IMR-90 (cell line): ENCODE measurements around the gene DIPK1A. TPM values are rescaled to one million over a fixed set of nuclear protein-coding genes. Genes with fewer than 3 reads are reported as not detected.

Experiments
- ATAC-seq: fragments of 200-7000 bp; cut with Tn5 transposase; 2 replicates; pipeline ENCODE4 v1.9.1; 2020; ENCODE audit warnings: low read depth, mild to moderate bottlenecking, moderate library complexity
- BruUV-seq: library from RNA; stranded (reverse); fragments of 400-500 nt; replicated peaks from 2 replicates; lab custom pipeline; 2021; lab: Mats Ljungman, UMichigan
- CTCF ChIA-PET: fragments of 300-600 bp; formaldehyde crosslinking; extraction: SDS; loops from one replicate; lab custom pipeline; 2021; ENCODE audit warnings: antibody characterized with exemption; lab: Yijun Ruan, JAX
- POLR2A ChIA-PET: fragments of 300-600 bp; sonication (Branson Sonifier 250); formaldehyde crosslinking; loops from one replicate; lab custom pipeline; 2022; ENCODE audit warnings: antibody characterized with exemption; ENCODE audit not compliant: unreplicated experiment; lab: Charles Lee
- DNase-seq: peaks from one replicate; pipeline ENCODE4 v3.0.0; 2013
- H2AFZ ChIP-seq: replicated peaks from 2 replicates; pipeline ENCODE3; 2013; ENCODE audit warnings: low read length, mild to moderate bottlenecking; ENCODE audit not compliant: poor library complexity
- H2AK5ac ChIP-seq: 2 replicates; pipeline ENCODE4 v1.6.1; 2013; ENCODE audit warnings: low read depth, low read length, inconsistent platforms
- H2AK9ac ChIP-seq: replicated peaks from 2 replicates; pipeline ENCODE3; 2013; ENCODE audit warnings: mild to moderate bottlenecking, low read depth, low read length, moderate library complexity; ENCODE audit not compliant: poor library complexity
- H2BK120ac ChIP-seq: 2 replicates; pipeline ENCODE4 v1.6.1; 2013; ENCODE audit warnings: low read depth, low read length, inconsistent platforms
- H2BK15ac ChIP-seq: 3 replicates; pipeline ENCODE4 v1.6.1; 2013; ENCODE audit warnings: low read depth, low read length, inconsistent platforms
- H2BK20ac ChIP-seq: 2 replicates; pipeline ENCODE4 v1.6.1; 2013; ENCODE audit warnings: low read depth, mild to moderate bottlenecking, inconsistent platforms, low read length, moderate library complexity
- H2BK5ac ChIP-seq: 2 replicates; pipeline ENCODE4 v1.6.1; 2013; ENCODE audit warnings: mild to moderate bottlenecking, low read depth, low read length, inconsistent platforms; ENCODE audit not compliant: poor library complexity, severe bottlenecking
- H3K14ac ChIP-seq: replicated peaks from 2 replicates; pipeline ENCODE4 v1.6.1; 2013; ENCODE audit warnings: low read depth, low read length, inconsistent platforms
- H3K18ac ChIP-seq: 2 replicates; pipeline ENCODE4 v1.6.1; 2013; ENCODE audit warnings: low read depth, low read length, control low read depth
- H3K23ac ChIP-seq: 2 replicates; pipeline ENCODE4 v1.6.1; 2013; ENCODE audit warnings: low read depth, low read length, inconsistent platforms
- H3K27ac ChIP-seq: 2 replicates; pipeline ENCODE4 v1.5.1; 2013; ENCODE audit warnings: mild to moderate bottlenecking, control low read depth, low read length; ENCODE audit not compliant: insufficient read depth
- H3K27me3 ChIP-seq: 2 replicates; pipeline ENCODE4 v1.6.1; 2013; ENCODE audit warnings: low read length; ENCODE audit not compliant: control insufficient read depth, insufficient read depth
- H3K36me3 ChIP-seq: 2 replicates; pipeline ENCODE4 v1.6.1; 2013; ENCODE audit warnings: low read length, mixed read lengths; ENCODE audit not compliant: control insufficient read depth, insufficient read depth
- H3K4ac ChIP-seq: 2 replicates; pipeline ENCODE4 v1.6.1; 2013; ENCODE audit warnings: low read depth, low read length, inconsistent platforms
- H3K4me1 ChIP-seq: 2 replicates; pipeline ENCODE4 v1.6.1; 2013; ENCODE audit warnings: low read length, mixed read lengths; ENCODE audit not compliant: control insufficient read depth, insufficient read depth
- H3K4me2 ChIP-seq: 2 replicates; pipeline ENCODE4 v1.6.1; 2013; ENCODE audit warnings: low read depth, mild to moderate bottlenecking, control low read depth, low read length, moderate library complexity
- H3K4me3 ChIP-seq: 2 replicates; pipeline ENCODE4 v1.5.1; 2013; ENCODE audit warnings: low read depth, mild to moderate bottlenecking, control low read depth, low read length, moderate library complexity; ENCODE audit not compliant: insufficient read depth
- H3K56ac ChIP-seq: 2 replicates; pipeline ENCODE4 v1.6.1; 2013; ENCODE audit warnings: low read length, inconsistent platforms; ENCODE audit not compliant: insufficient read depth; ENCODE audit errors: extremely low read depth
- H3K79me1 ChIP-seq, 2 experiments: 2 replicates each; pipeline ENCODE4 v1.6.1; 2013; ENCODE audit warnings: low read length in 2 of 2, inconsistent platforms in 1 of 2, low read depth in 1 of 2
- H3K9ac ChIP-seq: 2 replicates; pipeline ENCODE4 v1.6.1; 2013; ENCODE audit warnings: low read depth, low read length, control low read depth
- H3K9me1 ChIP-seq: 2 replicates; pipeline ENCODE4 v1.6.1; 2013; ENCODE audit warnings: low read length, inconsistent platforms; ENCODE audit not compliant: insufficient read depth
- H3K9me3 ChIP-seq: 2 replicates; pipeline ENCODE4 v1.6.1; 2013; ENCODE audit warnings: low read length; ENCODE audit not compliant: control insufficient read depth, insufficient read depth
- H4K20me1 ChIP-seq: 2 replicates; pipeline ENCODE4 v1.6.1; 2013; ENCODE audit warnings: low read length, inconsistent platforms; ENCODE audit not compliant: insufficient read depth
- H4K5ac ChIP-seq: 2 replicates; pipeline ENCODE4 v1.6.1; 2013; ENCODE audit warnings: mild to moderate bottlenecking, low read depth, low read length, control low read depth
- H4K8ac ChIP-seq, 2 experiments: 2 replicates each; pipeline ENCODE4 v1.6.1; 2013; ENCODE audit warnings: low read depth in 2 of 2, low read length in 2 of 2, control low read depth in 1 of 2, inconsistent platforms in 1 of 2
- H4K91ac ChIP-seq: 2 replicates; pipeline ENCODE4 v1.6.1; 2013; ENCODE audit warnings: low read depth, low read length, inconsistent platforms; ENCODE audit not compliant: insufficient read depth
- BHLHE40 ChIP-seq: fragments of 150-350 bp; IDR thresholded peaks from 2 replicates; pipeline ENCODE4 v1.6.1; 2016; ENCODE audit warnings: mild to moderate bottlenecking, low read depth, low read length
- CHD1 ChIP-seq: IDR thresholded peaks from 2 replicates; pipeline ENCODE4 v1.6.1; 2012; ENCODE audit warnings: low read depth, low read length, improper control_type of control experiment
- MAFK ChIP-seq: IDR thresholded peaks from 2 replicates; pipeline ENCODE4 v1.6.1; 2012; ENCODE audit warnings: low read depth, low read length, improper control_type of control experiment
- NFE2L2 ChIP-seq: fragments of 150-350 bp; IDR thresholded peaks from 2 replicates; pipeline ENCODE4 v1.6.1; 2016; ENCODE audit warnings: low read depth, mild to moderate bottlenecking, low read length
- POLR2A ChIP-seq: IDR thresholded peaks from 2 replicates; pipeline ENCODE4 v1.6.1; 2012; ENCODE audit warnings: mild to moderate bottlenecking, low read depth, low read length
- RCOR1 ChIP-seq: IDR thresholded peaks from 2 replicates; pipeline ENCODE4 v1.6.1; 2012; ENCODE audit warnings: mild to moderate bottlenecking, low read length, improper control_type of control experiment; ENCODE audit not compliant: insufficient replicate concordance
- RFX5 ChIP-seq: IDR thresholded peaks from 2 replicates; pipeline ENCODE4 v1.8.0; 2012; ENCODE audit warnings: low read depth, mild to moderate bottlenecking, low read length, moderate library complexity
- SMC3 ChIP-seq: fragments of 150-350 bp; IDR thresholded peaks from 2 replicates; pipeline ENCODE4 v1.6.1; 2016; ENCODE audit warnings: low read depth, mild to moderate bottlenecking, antibody characterized with exemption, low read length, moderate library complexity
- USF2 ChIP-seq: fragments of 150-350 bp; IDR thresholded peaks from 2 replicates; pipeline ENCODE4 v1.6.1; 2017; ENCODE audit warnings: mild to moderate bottlenecking, antibody characterized with exemption, low read length, low read depth
- WGBS, 2 experiments: methylation state at CpG; one replicate each; pipeline versions ENCODE4 v1.1.5 to v1.1.7; 2013; ENCODE audit warnings: missing lambda C conversion rate in 2 of 2; ENCODE audit not compliant: insufficient read length in 1 of 2; ENCODE audit errors: extremely low coverage in 2 of 2; 5-methylcytosine and 5-hydroxymethylcytosine counted together
- dilution Hi-C: fragments of 300-500 bp; cut with HindIII; formaldehyde crosslinking; loops from one replicate; pipeline ENCODE4 v1.14.3; 2018; ENCODE audit warnings: low sequenced_read_pairs; ENCODE audit not compliant: unreplicated experiment
- in situ Hi-C: fragments of 300-500 bp; cut with MboI; formaldehyde crosslinking; loops from 3 replicates; pipeline ENCODE4 v1.14.3; 2019; ENCODE audit warnings: low sequenced_read_pairs, inconsistent platforms, mixed read lengths
- intact Hi-C: fragments of 100-400 bp; cut with micrococcal nuclease; formaldehyde crosslinking; loops from 2 replicates; pipeline ENCODE4 v1.10.0; 2022
- polyA plus RNA-seq, 3 experiments: library from polyadenylated mRNA; depleted of rRNA; stranded (reverse); fragments of >200 nt; gene quantifications; 2 replicates each; pipeline ENCODE4 v1.2.3, GENCODE V29; 2012; ENCODE audit warnings: low replicate concordance in 1 of 3
- total RNA-seq: library from RNA; depleted of rRNA; stranded (reverse); fragments of >200 nt; gene quantifications from 2 replicates; pipeline ENCODE4 v1.2.3, GENCODE V29; 2012
- TF ChIP-seq, protein P1 (sequence below): conservative IDR thresholded peaks from 2 replicates; pipeline ENCODE4 v1.5.1; 2012; ENCODE audit warnings: mild to moderate bottlenecking, low read depth, low read length, improper control_type of control experiment
- TF ChIP-seq, protein P2 (sequence below): fragments of 150-350 bp; IDR thresholded peaks from 2 replicates; pipeline ENCODE4 v1.6.1; 2016; ENCODE audit warnings: low read depth, mild to moderate bottlenecking, low read length, moderate library complexity, borderline replicate concordance

DIPK1A gene
- total and polyA plus RNA-seq, 2 of the 4 experiments (the other 2 are of a cell fraction) = 4.7 to 5.7 TPM

DNA sequence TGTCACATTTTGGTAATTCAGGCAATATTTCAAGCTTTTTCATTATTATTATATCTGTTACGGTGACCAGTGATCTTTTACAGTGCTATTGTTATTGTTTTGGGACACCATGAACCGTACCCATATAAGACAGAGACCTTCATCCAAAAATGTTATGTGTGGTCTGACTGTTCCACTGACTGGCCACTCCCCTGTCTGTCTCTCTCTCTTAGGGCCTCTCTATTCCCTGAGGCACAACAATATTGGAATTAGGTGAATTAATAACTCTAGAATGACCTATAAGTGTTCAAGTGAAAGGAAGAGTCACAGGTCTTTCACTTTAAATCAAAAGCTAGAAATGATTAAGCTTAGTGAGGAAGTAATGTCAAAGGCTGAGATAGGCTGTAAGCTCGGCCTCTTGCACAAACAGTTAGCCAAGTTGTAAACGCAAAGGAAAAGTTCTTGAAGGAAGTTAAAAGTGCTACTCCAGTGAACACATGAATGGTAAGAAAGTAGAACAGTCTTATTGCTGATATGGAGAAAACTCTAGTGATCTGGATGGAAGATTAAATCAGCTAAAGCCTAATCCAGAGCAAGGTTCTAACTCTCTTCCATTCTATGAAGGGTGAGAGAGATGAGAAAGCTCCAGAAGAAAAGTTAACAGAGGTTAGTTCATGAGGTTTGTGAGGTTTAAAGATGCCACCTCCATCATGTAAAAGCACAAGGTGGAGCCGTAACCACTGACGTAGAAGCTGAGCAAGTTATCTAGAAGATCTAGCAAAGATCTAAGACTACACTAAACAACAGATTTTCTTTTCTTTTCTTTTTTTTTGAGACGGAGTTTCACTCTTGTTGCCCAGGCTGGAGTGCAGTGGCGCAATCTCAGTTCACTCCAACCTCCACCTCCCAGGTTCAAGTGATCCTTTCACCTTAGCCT, 19.7 kb upstream of the DIPK1A start (continued):
- TF ChIP-seq BHLHE40 = no peak

DNA sequence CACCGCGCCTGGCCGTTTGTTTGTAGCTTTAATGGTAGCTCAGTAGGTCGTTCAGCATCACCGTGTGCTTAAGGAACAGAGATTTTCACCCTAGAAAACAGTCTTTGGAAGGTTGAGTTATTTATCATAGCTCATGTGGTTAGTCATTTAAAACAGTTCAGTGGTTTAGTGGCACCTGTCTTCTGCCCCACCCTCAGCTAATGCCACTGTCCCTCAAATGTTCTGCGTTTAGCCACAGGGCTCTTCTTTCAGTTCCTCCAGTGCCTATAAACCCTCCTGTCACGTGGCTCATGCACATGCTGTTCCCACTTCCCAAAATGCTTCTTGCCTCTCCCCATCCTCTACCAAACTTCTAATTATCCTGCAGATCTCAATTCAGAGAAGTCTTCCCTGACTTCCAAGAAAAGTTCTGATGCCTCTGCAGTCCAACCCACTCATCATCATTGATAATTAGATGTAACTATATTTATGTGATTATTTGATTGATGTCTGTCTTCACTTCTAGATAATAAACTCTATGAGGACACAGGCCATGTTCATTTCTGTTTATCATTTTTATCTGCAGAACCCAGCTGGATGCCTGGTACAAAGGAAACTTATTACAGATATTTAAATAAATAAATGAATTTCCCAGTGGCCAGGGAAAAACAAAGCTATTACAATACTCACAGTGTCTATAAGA, 14.4 kb upstream of the DIPK1A start:
- dilution Hi-C loops = no loop called here
- Histone ChIP-seq H3K27me3 (peaks cover 17% of the 10 kb centered on the region), H2AK9ac (no peak overlapping the region), H2BK20ac (no peak overlapping the region), H3K79me1 (no peaks in the 10 kb centered on the region), H3K27ac (no peak overlapping the region), H3K4me3 (no peak overlapping the region), H3K23ac (no peak overlapping the region), H2AK5ac (no peak overlapping the region), H3K4ac (no peak overlapping the region), H2BK120ac (no peak overlapping the region), H4K91ac (no peak overlapping the region), H4K20me1 (no peaks in the 10 kb centered on the region), H3K4me1 (no peaks in the 10 kb centered on the region), H2BK5ac (no peak overlapping the region), H3K9me3 (no peaks in the 10 kb centered on the region), H2AFZ (no peak overlapping the region), H3K14ac (no peak overlapping the region), H4K5ac (no peak overlapping the region), H3K36me3 (no peaks in the 10 kb centered on the region), H4K8ac (no peak overlapping the region), H2BK15ac (no peak overlapping the region), H3K9ac (no peak overlapping the region), H3K4me2 (no peak overlapping the region), H3K18ac (no peak overlapping the region), H3K56ac (no peak overlapping the region), H3K9me1 (no peaks in the 10 kb centered on the region)
- no peak for ATAC-seq
- in situ Hi-C loops = no loop called here
- ChIA-PET POLR2A (no interaction called here), CTCF (interaction anchor here (0.6 kb wide), 1 partner anchor 148 kb away, joined by 3 read pairs; no protein-coding TSS in a partner anchor)
- intact Hi-C loops = no loop called here
- no peak for DNase-seq
- WGBS, 2 experiments = 100% methylated on average over 2 of the region's 7 CpGs; no CpG with 5 or more reads in 1 of the 2 experiments
- BruUV-seq = no TSS peak
- TF ChIP-seq USF2 (no peak), NFE2L2 (no peak), MAFK (no peak), RCOR1 (no peak), SMC3 (no peak), RFX5 (no peak), POLR2A (no peak), CHD1 (no peak)
- TF ChIP-seq, protein P1, sequence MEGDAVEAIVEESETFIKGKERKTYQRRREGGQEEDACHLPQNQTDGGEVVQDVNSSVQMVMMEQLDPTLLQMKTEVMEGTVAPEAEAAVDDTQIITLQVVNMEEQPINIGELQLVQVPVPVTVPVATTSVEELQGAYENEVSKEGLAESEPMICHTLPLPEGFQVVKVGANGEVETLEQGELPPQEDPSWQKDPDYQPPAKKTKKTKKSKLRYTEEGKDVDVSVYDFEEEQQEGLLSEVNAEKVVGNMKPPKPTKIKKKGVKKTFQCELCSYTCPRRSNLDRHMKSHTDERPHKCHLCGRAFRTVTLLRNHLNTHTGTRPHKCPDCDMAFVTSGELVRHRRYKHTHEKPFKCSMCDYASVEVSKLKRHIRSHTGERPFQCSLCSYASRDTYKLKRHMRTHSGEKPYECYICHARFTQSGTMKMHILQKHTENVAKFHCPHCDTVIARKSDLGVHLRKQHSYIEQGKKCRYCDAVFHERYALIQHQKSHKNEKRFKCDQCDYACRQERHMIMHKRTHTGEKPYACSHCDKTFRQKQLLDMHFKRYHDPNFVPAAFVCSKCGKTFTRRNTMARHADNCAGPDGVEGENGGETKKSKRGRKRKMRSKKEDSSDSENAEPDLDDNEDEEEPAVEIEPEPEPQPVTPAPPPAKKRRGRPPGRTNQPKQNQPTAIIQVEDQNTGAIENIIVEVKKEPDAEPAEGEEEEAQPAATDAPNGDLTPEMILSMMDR = no peak
- TF ChIP-seq, protein P2, sequence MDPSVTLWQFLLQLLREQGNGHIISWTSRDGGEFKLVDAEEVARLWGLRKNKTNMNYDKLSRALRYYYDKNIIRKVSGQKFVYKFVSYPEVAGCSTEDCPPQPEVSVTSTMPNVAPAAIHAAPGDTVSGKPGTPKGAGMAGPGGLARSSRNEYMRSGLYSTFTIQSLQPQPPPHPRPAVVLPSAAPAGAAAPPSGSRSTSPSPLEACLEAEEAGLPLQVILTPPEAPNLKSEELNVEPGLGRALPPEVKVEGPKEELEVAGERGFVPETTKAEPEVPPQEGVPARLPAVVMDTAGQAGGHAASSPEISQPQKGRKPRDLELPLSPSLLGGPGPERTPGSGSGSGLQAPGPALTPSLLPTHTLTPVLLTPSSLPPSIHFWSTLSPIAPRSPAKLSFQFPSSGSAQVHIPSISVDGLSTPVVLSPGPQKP = no peak
